GM19351 (cell line): Measurements from ENCODE around the gene ASCC1.

Experiments used
- ATAC-seq: cut with Tn5 transposase; IDR thresholded peaks from one replicate; pipeline ENCODE4 v1.9.1; 2021; ENCODE audit warnings: mild to moderate bottlenecking, moderate library complexity; ENCODE audit not compliant: unreplicated experiment

The ASCC1 gene

DNA sequence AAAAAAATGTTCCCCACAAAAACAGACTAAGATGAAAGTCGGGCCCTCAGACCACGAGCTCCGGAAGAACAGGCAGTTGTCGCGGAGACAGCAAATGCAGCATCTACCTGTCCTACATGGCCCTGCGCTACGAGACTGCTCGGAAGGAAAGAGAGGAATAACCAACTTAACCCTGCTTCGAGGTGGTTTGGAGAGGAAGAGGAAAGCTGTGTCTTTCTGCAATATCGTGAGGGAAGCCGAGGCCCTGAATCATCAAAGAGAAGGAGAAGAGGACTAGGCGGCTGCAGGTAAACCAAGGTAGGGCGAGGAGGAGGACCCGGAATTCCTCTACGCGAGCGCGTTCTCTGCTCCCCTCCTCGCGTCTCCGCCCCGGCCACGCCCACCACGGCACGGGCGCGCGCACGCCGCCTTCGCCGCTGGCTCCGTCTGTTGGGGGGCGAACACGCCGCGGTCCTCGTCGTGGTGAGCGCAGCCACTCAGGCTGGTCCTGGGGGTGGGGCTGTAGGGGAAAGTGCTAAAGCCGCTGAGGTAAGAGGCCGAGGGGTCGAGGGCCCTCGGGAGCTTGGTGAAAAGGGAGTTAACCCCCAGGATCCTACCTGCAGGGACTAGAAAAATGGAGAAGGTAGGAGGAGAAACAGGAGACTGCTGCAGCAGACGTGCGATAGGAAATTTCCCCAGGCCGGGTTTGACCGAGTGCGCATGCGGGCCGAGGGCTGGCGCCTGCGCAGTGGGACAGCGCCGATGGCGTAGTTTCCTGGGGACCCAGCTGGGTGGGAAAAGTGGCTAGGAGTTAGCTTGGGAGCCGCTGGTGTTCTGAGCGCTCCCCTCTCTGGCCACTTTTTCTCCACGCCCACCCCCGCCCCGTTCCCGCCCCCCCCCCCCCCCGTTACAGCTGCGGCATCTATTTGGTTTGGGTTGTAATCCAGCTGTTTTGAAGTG is at the start of gene ASCC1, which contains the start of gene ANAPC16:
TSS of gene ASCC1 (minus strand) at position 666 of the 939 bp plus-strand sequence. CDS start 2,978 bp downstream, outside the sequence.
TSS of gene ANAPC16 (plus strand) at position 402 of the 939 bp plus-strand sequence. CDS start 7,903 bp downstream, outside the sequence.
- ATAC-seq = peak; percentile 83

DNA sequence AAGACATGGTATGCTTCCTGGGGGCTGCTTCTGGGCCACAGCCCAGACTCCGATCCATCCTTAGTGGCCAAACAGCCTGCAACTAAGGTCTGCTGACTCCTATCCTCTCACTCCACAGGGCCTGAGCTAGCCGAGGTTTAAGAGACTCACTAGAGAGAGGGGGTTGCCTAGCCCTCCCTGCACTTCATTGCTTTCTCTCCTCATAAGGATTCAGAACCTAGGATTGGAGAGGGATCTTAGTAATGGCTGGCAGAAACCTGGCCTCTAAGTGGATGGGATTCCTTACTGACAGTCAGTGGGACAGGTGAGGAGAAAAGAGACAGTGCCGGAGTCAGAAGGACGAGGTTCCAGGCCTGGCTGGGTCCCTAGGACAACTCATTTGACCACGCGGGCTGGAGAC is 49.4 kb upstream of the ASCC1 start:
- no peak for ATAC-seq

DNA sequence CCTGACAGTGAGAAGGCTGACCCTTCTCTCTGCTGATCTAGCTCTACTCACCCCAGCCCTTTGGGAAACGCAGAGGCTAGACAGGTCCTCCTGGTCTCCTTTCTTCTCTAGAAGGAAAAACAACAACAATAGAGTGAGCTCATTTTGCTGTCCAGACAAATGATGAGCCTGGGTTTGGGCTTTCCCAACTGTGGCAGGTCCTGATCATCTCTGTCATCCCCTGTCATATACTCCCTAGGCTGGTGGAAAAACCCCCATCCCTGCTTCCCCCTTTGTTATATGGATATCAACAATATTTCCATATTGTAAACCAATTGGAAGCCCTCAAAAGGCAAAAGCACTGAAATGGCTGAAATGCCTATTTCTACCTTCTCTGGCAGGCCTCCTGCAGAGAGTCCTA is 48.5 kb upstream of the ASCC1 start:
- ATAC-seq = no peak

DNA sequence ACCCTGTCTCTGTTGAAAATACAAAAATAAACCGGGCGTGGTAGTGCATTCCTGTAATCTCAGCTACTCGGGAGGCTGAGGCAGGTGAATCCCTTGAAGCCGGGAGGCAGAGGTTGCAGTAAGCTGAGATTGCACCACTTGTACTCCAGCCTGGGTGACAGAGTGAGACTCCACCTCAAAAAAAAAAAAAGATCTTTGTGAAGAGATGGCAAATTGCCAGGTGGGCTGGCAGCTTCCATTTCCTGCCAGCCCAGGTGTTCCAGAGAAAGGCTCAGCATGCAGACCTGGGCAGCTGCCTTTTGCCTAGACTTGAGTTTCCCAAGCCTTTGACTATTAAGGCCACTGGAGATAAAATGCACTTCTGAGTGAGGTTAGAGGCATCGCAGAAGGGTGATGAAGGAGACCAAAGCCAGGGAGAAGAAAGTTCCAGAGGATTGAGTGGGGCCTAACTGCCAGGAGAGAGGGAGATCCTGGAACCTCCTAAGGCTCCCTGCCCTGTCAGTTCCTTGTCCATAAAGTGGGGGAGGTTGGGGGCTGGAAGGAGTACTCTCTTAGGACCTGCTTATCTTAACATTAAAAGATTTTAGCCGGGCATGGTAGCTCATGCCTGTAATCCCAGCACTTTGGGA is 47.7 kb upstream of the ASCC1 start:
- no peak for ATAC-seq

GRCh38 chr10:72261784-72262404 is 45.8 kb upstream of the ASCC1 start:
- ATAC-seq = peak; percentile 14

DNA sequence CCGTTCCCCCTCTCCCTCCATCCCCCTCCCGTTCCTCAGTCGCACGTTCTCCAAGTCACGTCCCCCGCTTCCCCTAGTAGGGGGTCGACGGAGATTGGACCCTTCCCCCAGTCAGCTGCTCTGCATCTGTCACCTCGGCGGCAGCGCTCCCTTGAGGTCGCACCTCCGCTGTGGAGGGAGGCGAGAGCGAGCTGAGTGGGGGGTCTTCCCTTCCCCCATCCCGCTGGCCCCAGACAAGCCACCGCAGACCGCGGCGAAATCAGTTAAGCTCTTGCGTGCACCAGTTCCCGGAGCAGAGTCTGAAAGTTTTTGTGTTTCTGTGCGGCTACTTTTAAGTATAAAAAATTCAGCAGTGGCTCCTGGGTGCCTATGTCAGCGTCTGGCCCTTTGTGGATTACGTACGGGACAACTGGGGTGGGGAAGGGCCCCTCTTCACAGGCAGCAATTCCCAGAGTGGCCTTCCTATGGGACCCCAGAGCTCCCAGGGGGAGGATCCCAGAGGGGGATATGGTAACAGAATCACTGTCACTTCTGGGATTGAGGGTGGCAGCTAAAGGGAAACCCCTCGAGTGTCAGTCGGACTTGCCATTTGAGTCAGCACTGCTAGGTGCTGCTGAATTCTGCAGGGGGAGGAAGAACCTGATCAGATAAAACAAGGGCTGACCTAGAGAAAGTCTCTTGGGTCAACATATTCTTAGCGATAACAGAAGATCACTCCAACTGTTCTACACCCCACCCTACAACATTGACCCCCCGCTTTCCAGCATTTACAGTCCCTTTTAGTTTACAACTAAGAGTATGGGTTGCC is 45.1 kb upstream of the ASCC1 start:
- ATAC-seq = peak; percentile 55

- ATAC-seq = peak; percentile 54
These were observed 44.3 kb upstream of the ASCC1 start for GRCh38 chr10:72260239-72260975.

- no peak for ATAC-seq
These were observed 43.6 kb upstream of the ASCC1 start for GRCh38 chr10:72259491-72260238.

GRCh38 chr10:72258617-72259016 is 42.5 kb upstream of the ASCC1 start:
- no peak for ATAC-seq

DNA sequence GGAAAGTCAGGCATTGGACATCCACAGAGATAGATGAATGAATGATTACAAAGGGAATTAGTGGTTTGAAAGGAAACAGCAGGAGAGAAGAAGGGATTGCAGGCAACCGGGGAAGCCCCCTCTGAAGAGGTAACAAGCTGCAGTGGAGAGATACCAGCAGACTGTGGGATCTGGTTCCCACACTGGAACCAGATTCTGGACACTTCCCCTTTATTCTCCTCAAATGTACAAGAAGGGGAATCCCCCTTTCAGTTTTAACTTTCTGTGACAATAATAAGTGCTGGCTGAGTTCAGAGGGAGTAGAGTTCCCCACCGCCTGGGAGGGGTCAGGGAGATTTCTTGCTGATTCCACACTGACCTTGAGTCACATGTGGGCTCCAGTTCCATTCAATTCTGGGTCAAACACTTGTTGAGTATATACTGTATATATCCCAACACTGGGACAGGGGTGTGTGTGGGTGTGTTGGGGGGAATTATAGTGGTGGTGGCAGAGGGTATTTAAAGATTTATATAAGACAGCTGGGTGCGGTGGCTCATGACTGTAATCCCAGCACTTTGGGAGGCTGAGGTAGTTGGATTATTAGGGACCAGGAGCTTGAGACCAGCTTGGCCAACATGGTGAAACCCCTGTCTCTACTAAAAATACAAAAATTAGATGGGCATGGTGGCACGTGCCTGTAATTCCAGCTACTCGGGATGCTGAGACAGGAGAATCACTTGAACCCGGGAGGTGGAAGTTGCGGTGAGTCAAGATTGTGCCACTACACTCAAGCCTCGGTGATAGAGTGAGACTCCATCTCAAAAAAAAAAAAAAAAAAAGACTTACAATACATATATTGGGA is 41.2 kb upstream of the ASCC1 start:
- ATAC-seq = no peak

DNA sequence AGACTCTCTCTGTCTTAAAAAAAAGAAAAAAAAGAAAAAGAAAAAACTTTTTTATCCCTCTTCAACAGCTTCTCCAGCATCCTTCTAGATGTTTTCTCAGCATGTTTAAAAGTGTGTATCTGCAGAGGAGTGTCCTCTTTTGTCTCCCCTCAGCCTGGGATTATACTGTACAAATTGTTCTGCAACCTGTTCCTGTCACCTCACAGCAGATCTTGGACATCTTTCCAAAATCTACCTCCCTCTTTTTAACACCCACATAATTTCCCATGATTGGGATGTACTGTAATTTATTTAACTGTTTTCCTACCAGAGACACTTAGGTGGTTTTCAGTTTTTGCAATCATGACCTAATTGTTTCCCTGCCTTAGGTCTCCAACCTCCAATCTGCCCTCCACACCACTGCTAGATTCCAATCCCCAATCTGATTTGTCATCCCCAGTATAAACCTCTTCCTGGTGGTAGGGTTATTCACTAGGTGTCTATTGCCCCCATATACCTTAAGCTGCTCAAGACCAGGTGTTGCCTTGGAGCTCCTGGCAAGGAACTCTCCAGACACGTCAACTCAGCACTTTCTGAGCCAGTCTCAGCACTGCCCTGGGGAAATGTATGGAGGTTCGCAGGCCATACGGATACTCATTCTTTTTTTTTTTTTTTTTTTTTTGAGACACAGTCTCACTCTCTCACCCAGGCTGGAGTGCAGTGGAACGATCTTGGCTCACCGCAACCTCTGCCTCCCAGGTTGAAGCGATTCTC is 40.1 kb upstream of the ASCC1 start:
- ATAC-seq = no peak

DNA sequence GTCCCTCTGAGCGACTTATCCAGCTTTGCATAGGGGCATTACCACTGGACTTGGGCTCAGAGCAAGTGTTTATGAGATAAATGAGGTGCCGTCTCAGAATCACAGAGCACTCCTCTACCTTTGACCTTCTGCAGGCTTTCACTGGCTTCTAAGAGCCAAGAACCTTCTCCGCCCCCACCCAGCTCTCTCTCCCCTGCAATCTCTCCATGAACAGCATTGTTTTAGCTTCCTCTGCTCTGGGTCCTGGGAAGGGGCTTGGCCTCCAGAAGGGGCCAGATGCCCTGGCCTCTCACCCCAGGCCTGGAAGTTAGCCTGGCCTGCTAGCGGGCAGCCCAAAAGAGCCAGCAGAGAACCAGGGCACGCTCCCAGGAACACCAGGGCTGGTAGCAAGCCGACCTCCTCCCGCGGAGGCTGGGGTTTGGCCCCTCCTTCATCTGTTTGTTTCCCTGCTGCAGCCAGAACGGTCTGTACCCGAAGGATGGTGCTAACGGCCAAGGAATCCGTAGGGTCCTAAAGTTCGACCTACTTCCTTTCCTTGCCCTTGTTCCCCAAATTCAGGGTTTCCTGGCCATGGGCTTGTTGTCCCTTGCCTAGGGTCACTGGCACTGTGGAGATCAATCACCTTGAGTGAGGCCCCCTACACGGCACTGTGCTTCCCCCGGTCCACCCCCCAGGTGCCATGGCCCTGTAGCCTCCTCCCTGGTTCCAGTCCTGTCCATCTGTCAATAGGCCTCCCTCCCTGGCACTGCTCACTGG is 38.9 kb upstream of the ASCC1 start:
- no peak for ATAC-seq

DNA sequence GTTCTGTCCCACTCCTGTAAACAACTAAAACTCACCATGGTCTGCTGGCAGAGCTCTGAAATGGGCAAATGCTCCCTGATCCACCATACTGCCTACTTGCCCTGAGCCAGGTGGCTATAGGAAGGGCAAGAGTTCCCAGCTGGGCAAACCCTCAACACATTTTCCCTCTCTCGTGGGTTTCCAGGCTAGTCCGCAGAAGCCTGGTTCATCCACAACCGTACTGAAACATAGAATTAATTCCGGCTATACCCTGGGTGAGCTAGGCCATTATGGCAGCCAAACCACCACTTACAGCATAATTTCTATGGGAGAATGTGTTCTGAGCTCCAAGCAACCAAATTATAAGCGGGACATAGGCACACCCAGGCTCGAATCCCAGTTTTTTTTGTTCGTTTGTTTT is 37.5 kb upstream of the ASCC1 start:
- no peak for ATAC-seq

- no peak for ATAC-seq
These were observed 36.9 kb upstream of the ASCC1 start for GRCh38 chr10:72252972-72253371.

DNA sequence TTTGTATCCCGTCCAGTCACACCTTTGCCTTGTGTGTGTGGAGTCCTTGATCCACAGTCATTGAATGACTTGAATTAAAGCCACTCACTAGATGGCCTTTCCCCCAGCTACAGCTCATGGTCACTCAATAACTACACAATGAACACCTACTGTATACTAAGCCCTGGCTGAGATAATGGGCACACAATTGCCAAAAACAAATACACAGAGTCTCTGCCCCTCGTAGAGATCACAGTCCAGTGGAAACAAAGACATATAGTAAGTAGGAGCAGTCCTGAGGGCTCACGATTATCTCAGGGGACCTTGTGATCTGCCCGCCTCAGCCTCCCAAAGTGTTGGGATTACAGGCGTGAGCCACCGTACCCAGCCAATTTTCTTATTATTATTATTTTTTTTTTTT is 35.6 kb upstream of the ASCC1 start:
- ATAC-seq = no peak

GRCh38 chr10:72250666-72251065 is 34.6 kb upstream of the ASCC1 start:
- no peak for ATAC-seq
